GM20431 (cell line): Measurements from ENCODE around the gene ANKRD61.
"Not testable (repeated sequence)": the region's sequence is repeated elsewhere in the genome, so short reads cannot be mapped to it uniquely, and the experiment has no call there.

Experiments used
- in situ Hi-C: fragments of 300-500 bp; cut with MseI, MboI; formaldehyde crosslinking; loops from one replicate; pipeline ENCODE4 v1.15.0; 2020; ENCODE audit warnings: low sequenced_read_pairs; ENCODE audit not compliant: unreplicated experiment

Gene ANKRD61

DNA sequence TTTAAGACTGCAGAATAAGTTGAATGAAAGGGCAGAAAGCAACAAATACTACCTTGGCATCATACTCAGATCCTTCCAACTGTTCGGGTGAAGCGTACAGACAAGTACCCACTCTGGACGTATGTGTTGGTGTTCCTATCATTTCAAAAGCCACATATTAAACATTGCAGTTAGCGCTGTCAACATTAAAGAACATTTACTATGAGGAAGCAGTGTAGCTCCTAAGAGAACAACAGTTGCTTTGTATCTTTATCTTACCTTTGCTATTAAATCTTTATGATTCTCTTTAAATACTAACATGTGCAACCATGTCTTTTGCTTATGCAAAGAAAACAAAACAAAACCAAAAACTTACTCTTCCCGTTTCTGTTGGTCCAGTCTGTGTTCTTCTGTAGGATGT, 2.6 kb upstream of the ANKRD61 start:
- in situ Hi-C loops: no loop called here

- in situ Hi-C loops: no loop called here
Observed at GRCh38 chr7:6031567-6031966, 391 bp downstream of the ANKRD61 start.

DNA sequence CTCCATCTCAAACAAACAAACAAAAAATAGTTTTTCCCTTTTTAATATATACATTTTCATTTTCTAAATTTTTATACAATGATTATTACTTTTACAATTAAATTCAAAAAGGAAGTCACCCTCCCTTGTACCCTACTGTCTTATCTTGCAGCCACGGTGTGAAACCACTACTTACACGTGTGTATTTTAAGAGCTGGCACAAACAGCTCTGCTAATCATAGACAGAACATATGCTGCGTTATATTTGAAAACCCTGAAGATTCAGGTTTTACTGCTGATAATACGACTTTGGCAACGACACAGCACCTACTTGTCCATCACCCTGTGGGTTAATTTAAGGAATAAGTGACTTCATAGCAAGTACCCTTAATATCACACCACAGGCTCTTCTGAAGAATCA, 991 bp downstream of the ANKRD61 start:
- in situ Hi-C loops: no loop called here

GRCh38 chr7:6032641-6033040, 1.5 kb downstream of the ANKRD61 start:
- in situ Hi-C loops: no loop called here

GRCh38 chr7:6035165-6035564, 4.0 kb downstream of the ANKRD61 start:
- in situ Hi-C loops: no loop called here

DNA sequence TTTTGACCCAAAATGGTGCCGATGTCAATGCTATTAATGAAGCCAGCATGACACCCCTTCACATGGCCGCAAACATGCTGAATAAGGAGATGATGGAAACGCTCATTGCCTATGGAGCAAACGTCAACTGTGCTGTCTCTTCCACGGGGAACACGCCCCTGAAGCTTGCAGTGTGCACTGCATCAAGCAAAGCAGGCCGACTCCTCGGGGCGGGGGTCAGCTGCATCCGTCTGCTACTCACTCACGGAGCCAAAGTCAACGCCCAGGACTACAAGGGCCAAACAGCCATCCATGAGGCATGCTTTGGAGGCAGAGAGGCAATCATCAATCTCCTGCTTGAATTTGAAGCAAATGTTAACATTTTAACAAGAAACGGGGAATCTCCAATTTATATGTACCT, 4.5 kb downstream of the ANKRD61 start:
- in situ Hi-C loops: no loop called here

- in situ Hi-C loops: no loop called here
Observed at GRCh38 chr7:6049780-6050179, 18.6 kb downstream of the ANKRD61 start.

- in situ Hi-C loops: not testable (repeated sequence)
Observed at GRCh38 chr7:6051185-6051584, 20.0 kb downstream of the ANKRD61 start.

DNA sequence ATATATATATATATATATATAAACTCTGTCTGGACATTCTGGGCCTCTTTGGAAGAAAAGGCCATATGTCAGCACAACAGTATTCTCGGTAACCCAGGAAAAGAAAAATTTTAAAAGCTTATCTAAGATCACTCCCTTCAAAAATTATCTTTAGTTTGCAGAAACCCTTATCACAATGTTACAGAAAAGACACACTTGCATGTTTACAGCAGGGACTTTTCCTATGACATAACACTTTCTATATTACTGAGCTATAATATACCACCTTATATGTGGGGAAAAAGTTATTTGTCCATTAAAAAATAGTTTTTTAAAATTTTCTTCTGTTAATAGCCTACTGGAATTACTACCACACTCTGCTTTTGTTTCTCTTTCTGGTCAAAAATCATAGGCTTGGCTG, 25.4 kb downstream of the ANKRD61 start:
- in situ Hi-C loops: no loop called here

- in situ Hi-C loops: no loop called here
Observed at GRCh38 chr7:6057316-6058129, 26.3 kb downstream of the ANKRD61 start.

GRCh38 chr7:6059941-6060340, 28.8 kb downstream of the ANKRD61 start:
- in situ Hi-C loops: not testable (repeated sequence)

DNA sequence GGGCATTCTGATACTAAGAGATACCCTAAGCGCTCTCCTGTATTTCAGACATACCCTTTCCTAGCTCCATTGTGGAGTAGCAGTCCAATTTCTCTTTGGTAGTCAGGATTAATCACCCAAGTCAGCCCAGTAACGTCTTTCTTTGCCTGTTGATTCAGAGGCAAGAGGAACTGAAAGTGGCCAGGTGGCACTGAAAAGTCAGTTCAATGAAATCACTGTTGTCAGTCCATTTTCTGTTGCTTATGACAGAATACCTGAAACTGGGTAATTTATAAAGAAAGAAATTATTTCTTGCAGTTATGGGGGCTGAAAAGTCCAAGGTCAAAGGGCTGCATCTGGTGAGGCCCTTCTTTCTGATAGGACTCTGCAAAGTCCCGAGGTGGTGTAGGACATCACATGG, 40.2 kb downstream of the ANKRD61 start:
- in situ Hi-C loops: no loop called here

DNA sequence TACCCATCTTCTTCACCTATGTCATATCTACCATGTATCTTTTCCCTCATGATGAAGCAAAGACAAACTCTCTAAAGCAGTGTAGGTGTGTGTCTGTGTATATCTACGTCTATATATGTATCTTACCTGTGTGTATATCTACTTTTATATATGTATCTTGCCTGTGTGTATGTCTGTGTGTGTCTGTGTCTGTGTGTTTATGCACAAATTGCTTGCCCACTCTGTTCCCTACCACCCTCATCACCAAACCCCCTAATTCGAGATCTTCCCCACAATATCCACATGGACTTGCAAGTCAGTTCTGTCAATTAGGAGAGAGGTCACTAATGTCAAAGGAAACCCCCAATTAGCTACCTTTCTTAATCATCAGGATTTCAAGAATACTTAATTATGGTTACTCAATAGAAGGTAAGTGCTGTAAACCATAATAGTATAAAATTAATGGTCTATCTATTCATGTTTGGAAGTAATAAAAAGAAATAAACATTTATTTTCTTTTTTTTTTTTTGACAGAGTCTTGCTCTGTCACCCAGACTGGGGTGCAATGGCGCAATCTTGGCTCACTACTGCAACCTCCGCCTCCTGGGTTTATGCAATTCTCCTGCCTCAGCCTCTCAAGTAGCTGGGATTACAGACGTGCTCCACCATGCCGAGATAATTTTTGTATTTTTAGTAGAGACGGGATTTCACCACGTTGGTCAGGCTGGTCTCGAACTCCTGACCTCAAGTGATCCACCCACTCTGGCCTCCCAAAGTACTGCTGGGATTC, 43.6 kb downstream of the ANKRD61 start:
- in situ Hi-C loops: no loop called here

GRCh38 chr7:6078548-6078947, 47.4 kb downstream of the ANKRD61 start:
- in situ Hi-C loops: no loop called here

- in situ Hi-C loops: not testable (repeated sequence)
Observed at GRCh38 chr7:6083047-6083446, 51.9 kb downstream of the ANKRD61 start.
